HG02981 (cell line): ENCODE data around the gene UMODL1.
"Not testable (repeated sequence)": the region's sequence is repeated elsewhere in the genome, so short reads cannot be mapped to it uniquely, and the experiment has no call there.

Source experiments
- ATAC-seq: cut with Tn5 transposase; IDR thresholded peaks from one replicate; pipeline ENCODE4 v1.9.1; 2021; ENCODE audit warnings: mild to moderate bottlenecking, moderate library complexity; ENCODE audit not compliant: unreplicated experiment

Gene UMODL1

GRCh38 chr21:42110691-42111469 lies 39.8 kb downstream of the UMODL1 start:
- no peak for ATAC-seq

GRCh38 chr21:42111470-42111743 lies 40.3 kb downstream of the UMODL1 start:
- ATAC-seq, result no peak

- no peak for ATAC-seq
Observed at GRCh38 chr21:42111811-42112210, 40.7 kb downstream of the UMODL1 start.

- no peak for ATAC-seq
Observed at GRCh38 chr21:42112238-42112637, 41.1 kb downstream of the UMODL1 start.

- ATAC-seq, result no peak
Observed at GRCh38 chr21:42112857-42113256, 41.7 kb downstream of the UMODL1 start.

GRCh38 chr21:42113926-42114409 lies 42.9 kb downstream of the UMODL1 start:
- no peak for ATAC-seq

GRCh38 chr21:42114646-42115045 lies 43.5 kb downstream of the UMODL1 start:
- no peak for ATAC-seq

GRCh38 chr21:42115136-42115683 lies 44.1 kb downstream of the UMODL1 start:
- ATAC-seq, result no peak

GRCh38 chr21:42116551-42116950 lies 45.4 kb downstream of the UMODL1 start:
- ATAC-seq, result not testable (repeated sequence)

GRCh38 chr21:42117229-42117966 lies 46.3 kb downstream of the UMODL1 start:
- ATAC-seq, result no peak

GRCh38 chr21:42117967-42118780 lies 47.1 kb downstream of the UMODL1 start:
- ATAC-seq, result no peak

- no peak for ATAC-seq
Observed at GRCh38 chr21:42118901-42119300, 47.8 kb downstream of the UMODL1 start.

GRCh38 chr21:42120101-42120902 lies 49.2 kb downstream of the UMODL1 start:
- no peak for ATAC-seq

- ATAC-seq, result no peak
Observed at GRCh38 chr21:42120903-42121535, 49.9 kb downstream of the UMODL1 start.

- no peak for ATAC-seq
Observed at GRCh38 chr21:42121794-42122193, 50.7 kb downstream of the UMODL1 start.

- ATAC-seq, result no peak
Observed at GRCh38 chr21:42122398-42122797, 51.3 kb downstream of the UMODL1 start.

- ATAC-seq, result no peak
Observed at GRCh38 chr21:42122808-42123207, 51.7 kb downstream of the UMODL1 start.

GRCh38 chr21:42123219-42123908 lies 52.2 kb downstream of the UMODL1 start:
- no peak for ATAC-seq

- no peak for ATAC-seq
Observed at GRCh38 chr21:42124081-42124480, 53.0 kb downstream of the UMODL1 start.
